Testis (tissue), 2 donors: ENCODE measurements around the gene NRARP.
"Not testable (repeated sequence)": the region's sequence is repeated elsewhere in the genome, so short reads cannot be mapped to it uniquely, and the experiment has no call there.

ENCODE experiments used
- POLR2A ChIP-seq: fragments of 450-650 bp; IDR thresholded peaks from one replicate; pipeline ENCODE4 v1.6.1; 2017; ENCODE audit warnings: antibody characterized with exemption, mild to moderate bottlenecking, moderate library complexity
- TF ChIP-seq, protein P1 (sequence below), 3 experiments: fragments of 450-650 bp in 2 of 3; fragments of 200-600 bp in 1 of 3; sonication (generic) in 1 of 3; IDR thresholded peaks; one replicate each; pipeline ENCODE4 v1.5.1; 2016 to 2019; ENCODE audit warnings: antibody characterized with exemption in 3 of 3, mild to moderate bottlenecking in 2 of 3, moderate library complexity in 1 of 3

DNA sequence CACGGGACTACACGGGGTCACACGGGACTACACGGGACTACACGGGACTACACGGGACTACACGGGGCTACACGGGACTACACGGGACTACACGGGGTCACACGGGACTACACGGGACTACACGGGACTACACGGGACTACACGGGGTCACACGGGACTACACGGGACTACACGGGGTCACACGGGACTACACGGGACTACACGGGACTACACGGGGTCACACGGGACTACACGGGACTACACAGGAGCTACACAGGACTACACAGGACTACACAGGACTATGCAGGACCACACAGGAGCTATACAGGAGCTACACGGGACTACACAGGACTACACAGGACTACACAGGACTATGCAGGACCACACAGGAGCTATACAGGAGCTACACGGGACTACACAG is 27.5 kb upstream of the NRARP start:
- TF ChIP-seq POLR2A, result not testable (repeated sequence)
- TF ChIP-seq, protein P1, sequence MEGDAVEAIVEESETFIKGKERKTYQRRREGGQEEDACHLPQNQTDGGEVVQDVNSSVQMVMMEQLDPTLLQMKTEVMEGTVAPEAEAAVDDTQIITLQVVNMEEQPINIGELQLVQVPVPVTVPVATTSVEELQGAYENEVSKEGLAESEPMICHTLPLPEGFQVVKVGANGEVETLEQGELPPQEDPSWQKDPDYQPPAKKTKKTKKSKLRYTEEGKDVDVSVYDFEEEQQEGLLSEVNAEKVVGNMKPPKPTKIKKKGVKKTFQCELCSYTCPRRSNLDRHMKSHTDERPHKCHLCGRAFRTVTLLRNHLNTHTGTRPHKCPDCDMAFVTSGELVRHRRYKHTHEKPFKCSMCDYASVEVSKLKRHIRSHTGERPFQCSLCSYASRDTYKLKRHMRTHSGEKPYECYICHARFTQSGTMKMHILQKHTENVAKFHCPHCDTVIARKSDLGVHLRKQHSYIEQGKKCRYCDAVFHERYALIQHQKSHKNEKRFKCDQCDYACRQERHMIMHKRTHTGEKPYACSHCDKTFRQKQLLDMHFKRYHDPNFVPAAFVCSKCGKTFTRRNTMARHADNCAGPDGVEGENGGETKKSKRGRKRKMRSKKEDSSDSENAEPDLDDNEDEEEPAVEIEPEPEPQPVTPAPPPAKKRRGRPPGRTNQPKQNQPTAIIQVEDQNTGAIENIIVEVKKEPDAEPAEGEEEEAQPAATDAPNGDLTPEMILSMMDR (IDR thresholded peaks at IDR 0.05), result not testable (repeated sequence)
